DND-41 (cell line): ENCODE measurements around the gene COL23A1.

Experiments
- ATAC-seq: fragments of 200-7000 bp; cut with Tn5 transposase; 3 replicates; pipeline ENCODE4 v1.9.1; 2021; ENCODE audit warnings: low read depth; ENCODE audit not compliant: insufficient read depth
- DNase-seq: peaks from one replicate; pipeline ENCODE4 v3.0.0-alpha.2; 2020
- H2AFZ ChIP-seq: 2 replicates; pipeline ENCODE4 v1.6.0; 2012; ENCODE audit warnings: low read depth, low read length
- H3K27ac ChIP-seq: 2 replicates; pipeline ENCODE4 v1.5.1; 2012; ENCODE audit warnings: low read length, inconsistent platforms
- H3K27me3 ChIP-seq: fragments of 200-600 bp; sonication (generic); 2 replicates; pipeline ENCODE4 v1.6.0; 2012; ENCODE audit warnings: low read length, mild to moderate bottlenecking, inconsistent platforms; ENCODE audit not compliant: insufficient read depth, poor library complexity
- H3K36me3 ChIP-seq: 2 replicates; pipeline ENCODE4 v1.5.1; 2012; ENCODE audit warnings: low read length, inconsistent platforms; ENCODE audit not compliant: insufficient read depth
- H3K4me1 ChIP-seq: 2 replicates; pipeline ENCODE4 v1.5.1; 2012; ENCODE audit warnings: mild to moderate bottlenecking, low read length; ENCODE audit not compliant: insufficient read depth
- H3K4me2 ChIP-seq: 2 replicates; pipeline ENCODE4 v1.6.0; 2012; ENCODE audit warnings: mild to moderate bottlenecking, moderate library complexity, low read length, inconsistent platforms; ENCODE audit not compliant: insufficient read depth
- H3K4me3 ChIP-seq, 2 experiments: fragments of 200-600 bp in 1 of 2; shearing (Covaris generic) in 1 of 2; 2 replicates each; pipeline ENCODE4 v1.5.1; 2012 to 2016; ENCODE audit warnings: inconsistent platforms in 2 of 2, low read length in 2 of 2, mild to moderate bottlenecking in 2 of 2, low read depth in 1 of 2, moderate library complexity in 1 of 2
- H3K79me2 ChIP-seq: 2 replicates; pipeline ENCODE4 v1.6.0; 2012; ENCODE audit warnings: low read length, inconsistent platforms; ENCODE audit not compliant: insufficient read depth
- H3K9ac ChIP-seq: 2 replicates; pipeline ENCODE4 v1.6.0; 2012; ENCODE audit warnings: low read depth, mild to moderate bottlenecking, inconsistent platforms, low read length, moderate library complexity
- H3K9me3 ChIP-seq: 2 replicates; pipeline ENCODE4 v1.5.1; 2012; ENCODE audit warnings: low read length, moderate library complexity, mild to moderate bottlenecking, inconsistent platforms; ENCODE audit not compliant: insufficient read depth, severe bottlenecking
- H4K20me1 ChIP-seq: 2 replicates; pipeline ENCODE4 v1.6.0; 2012; ENCODE audit warnings: low read length; ENCODE audit not compliant: insufficient read depth
- EZH2 ChIP-seq: IDR thresholded peaks from 3 replicates; pipeline ENCODE4 v1.6.1; 2012; ENCODE audit warnings: borderline replicate concordance, low read depth, mild to moderate bottlenecking, moderate library complexity, low read length, inconsistent platforms; ENCODE audit not compliant: severe bottlenecking
- TF ChIP-seq, protein P1 (sequence below): IDR thresholded peaks from 2 replicates; pipeline ENCODE4 v1.5.1; 2012; ENCODE audit warnings: borderline replicate concordance, low read length, moderate library complexity, mild to moderate bottlenecking; ENCODE audit not compliant: poor library complexity, severe bottlenecking; ENCODE audit errors: extremely low read depth

The COL23A1 gene

DNA sequence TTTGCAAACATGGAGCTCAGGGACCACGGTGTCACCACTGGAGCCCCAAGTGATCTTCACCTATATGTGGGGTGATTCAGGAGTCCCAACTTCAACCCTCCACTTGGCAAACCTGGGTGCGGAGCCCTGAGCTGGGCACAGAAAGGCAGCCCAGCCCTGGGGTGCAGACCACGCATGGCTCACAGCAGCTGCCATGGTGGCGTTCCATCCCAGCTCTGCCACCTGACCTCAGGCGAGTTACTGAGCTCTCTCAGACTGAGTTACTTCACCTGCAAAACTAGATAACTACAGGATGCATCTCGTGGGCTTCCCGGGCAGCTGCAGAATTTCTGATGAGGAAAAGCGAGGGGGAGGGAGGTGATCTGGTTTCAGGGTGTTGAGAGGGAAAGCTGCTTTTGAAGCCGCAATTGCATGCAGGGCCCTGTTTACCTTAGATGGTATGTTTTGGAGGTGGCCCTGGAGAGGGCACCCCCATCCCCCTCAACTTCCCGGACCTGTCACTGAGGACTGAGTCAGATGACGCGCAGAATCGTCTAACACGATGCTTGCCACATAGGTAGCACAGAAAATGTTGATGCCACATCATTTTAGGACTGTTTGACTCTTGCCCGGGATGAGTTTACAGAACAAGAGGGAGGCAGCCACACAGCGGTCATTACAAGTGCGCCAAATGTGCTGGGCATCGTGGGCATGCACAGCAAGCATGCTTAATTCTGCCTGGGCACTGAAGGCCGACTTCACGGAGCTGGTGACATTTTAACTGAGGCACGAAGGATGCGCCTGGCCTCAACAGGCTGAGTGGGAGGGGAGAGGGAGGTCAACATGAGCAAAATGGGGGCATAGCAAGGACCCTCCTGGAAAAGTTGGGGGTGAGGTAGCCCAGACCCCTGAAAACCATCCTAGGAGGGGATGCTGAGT lies 154.6 kb downstream of the COL23A1 start:
- Histone ChIP-seq H3K79me2 (peaks cover 3% of the 10 kb centered on the region; the same call in 1 of the 2 replicates), H4K20me1 (no peaks in the 10 kb centered on the region), H3K27me3 (no peaks in the 10 kb centered on the region), H2AFZ (no peak overlapping the region), H3K27ac (peak overlapping the region; percentile 24; the same call in 1 of the 2 replicates), H3K9me3 (no peaks in the 10 kb centered on the region), H3K4me1 (peaks cover 48% of the 10 kb centered on the region), H3K9ac (no peak overlapping the region), H3K4me2 (no peak overlapping the region), H3K4me3 (no peak overlapping the region), H3K36me3 (no peaks in the 10 kb centered on the region)
- peak; percentile 4 for DNase-seq
- no peak for ATAC-seq
- TF ChIP-seq EZH2: no peak
- TF ChIP-seq, protein P1, sequence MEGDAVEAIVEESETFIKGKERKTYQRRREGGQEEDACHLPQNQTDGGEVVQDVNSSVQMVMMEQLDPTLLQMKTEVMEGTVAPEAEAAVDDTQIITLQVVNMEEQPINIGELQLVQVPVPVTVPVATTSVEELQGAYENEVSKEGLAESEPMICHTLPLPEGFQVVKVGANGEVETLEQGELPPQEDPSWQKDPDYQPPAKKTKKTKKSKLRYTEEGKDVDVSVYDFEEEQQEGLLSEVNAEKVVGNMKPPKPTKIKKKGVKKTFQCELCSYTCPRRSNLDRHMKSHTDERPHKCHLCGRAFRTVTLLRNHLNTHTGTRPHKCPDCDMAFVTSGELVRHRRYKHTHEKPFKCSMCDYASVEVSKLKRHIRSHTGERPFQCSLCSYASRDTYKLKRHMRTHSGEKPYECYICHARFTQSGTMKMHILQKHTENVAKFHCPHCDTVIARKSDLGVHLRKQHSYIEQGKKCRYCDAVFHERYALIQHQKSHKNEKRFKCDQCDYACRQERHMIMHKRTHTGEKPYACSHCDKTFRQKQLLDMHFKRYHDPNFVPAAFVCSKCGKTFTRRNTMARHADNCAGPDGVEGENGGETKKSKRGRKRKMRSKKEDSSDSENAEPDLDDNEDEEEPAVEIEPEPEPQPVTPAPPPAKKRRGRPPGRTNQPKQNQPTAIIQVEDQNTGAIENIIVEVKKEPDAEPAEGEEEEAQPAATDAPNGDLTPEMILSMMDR: no peak

DNA sequence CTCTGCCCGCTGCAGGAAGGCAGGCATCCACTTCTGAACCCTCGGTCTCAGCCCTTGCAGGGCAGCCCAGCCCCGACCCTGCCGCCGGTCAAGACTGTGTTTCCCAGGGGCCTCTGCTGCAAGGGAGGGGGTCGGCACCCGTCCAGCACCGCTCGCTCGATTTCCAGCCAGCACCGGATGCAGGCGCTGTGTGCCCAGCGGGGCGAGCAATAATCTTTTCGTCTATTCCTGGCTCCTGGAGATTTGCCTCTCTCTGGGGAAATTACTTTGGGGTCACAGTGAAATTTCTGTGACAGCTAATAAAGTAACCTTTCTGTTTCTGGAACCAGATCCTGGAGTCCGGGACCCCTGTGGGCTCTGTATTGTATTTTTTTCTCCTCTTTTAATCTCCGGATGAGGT lies 155.3 kb downstream of the COL23A1 start:
- H4K20me1 ChIP-seq: no peaks in the 10 kb centered on the region
- peak; percentile 2 for DNase-seq
- no peak overlapping the region for H3K4me3 ChIP-seq
- H3K9me3 ChIP-seq: no peaks in the 10 kb centered on the region
- H3K27me3 ChIP-seq: no peaks in the 10 kb centered on the region
- peaks cover 41% of the 10 kb centered on the region for H3K4me1 ChIP-seq
- no peak for ATAC-seq
- H3K36me3 ChIP-seq: no peaks in the 10 kb centered on the region
- H3K79me2 ChIP-seq: peaks cover 3% of the 10 kb centered on the region; the same call in 1 of the 2 replicates
- no peak for TF ChIP-seq EZH2
- TF ChIP-seq, protein P1: no peak
- H2AFZ ChIP-seq: no peak overlapping the region
- no peak overlapping the region for H3K27ac ChIP-seq
- no peak overlapping the region for H3K9ac ChIP-seq
- H3K4me2 ChIP-seq: no peak overlapping the region

DNA sequence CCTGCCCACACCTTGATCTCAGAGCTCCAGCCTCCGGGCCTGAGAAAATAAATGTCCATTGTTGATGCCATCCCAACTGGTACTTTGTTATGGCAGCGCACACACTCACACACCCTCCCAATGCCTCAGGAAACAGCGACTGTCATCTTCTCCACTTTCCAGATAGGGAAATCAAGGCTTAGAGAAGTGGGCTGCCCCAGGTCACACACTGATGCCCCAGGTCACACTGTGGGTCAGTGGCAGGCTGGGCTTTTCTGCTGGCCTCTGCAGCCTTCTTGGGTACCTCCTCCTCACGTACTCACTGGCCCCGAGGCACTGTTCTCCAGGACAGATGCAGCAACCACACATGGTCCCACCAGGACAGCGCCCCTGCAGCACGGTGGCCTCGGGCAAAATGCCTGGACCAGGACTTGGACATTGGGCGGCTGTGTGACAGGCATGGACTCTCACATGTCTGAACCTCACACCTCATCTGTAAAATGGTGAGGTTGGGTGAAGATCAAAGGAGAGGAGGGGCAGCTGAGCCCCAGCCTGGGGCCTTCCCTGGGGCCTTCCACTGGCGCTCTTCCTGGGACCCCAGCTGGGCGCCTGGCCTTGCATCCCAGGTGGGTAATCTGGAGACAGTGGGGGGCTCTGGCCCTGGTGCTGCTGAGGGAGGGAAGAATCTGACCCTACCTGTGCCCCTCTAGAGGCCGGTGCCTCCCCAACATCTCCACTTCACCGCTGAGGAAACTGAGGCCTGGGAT lies 156.0 kb downstream of the COL23A1 start:
- no peaks in the 10 kb centered on the region for H3K36me3 ChIP-seq
- no peak overlapping the region for H3K4me3 ChIP-seq
- H2AFZ ChIP-seq: no peak overlapping the region
- H3K79me2 ChIP-seq: peaks cover 3% of the 10 kb centered on the region; the same call in 1 of the 2 replicates
- H3K27me3 ChIP-seq: no peaks in the 10 kb centered on the region
- H4K20me1 ChIP-seq: no peaks in the 10 kb centered on the region
- no peak for TF ChIP-seq EZH2
- TF ChIP-seq, protein P1: no peak
- H3K4me1 ChIP-seq: peaks cover 34% of the 10 kb centered on the region
- ATAC-seq (no peak), DNase-seq (peak; percentile 3)
- no peak overlapping the region for H3K9ac ChIP-seq
- no peak overlapping the region for H3K27ac ChIP-seq
- H3K4me2 ChIP-seq: no peak overlapping the region
- no peaks in the 10 kb centered on the region for H3K9me3 ChIP-seq
